ENCODE measurements around the gene GCGR. TPM values are rescaled to one million over a fixed set of nuclear protein-coding genes. Genes with fewer than 3 reads are reported as not detected.

GCGR gene
- total RNA-seq, 1 experiment from 2014 or later = not detected

DNA sequence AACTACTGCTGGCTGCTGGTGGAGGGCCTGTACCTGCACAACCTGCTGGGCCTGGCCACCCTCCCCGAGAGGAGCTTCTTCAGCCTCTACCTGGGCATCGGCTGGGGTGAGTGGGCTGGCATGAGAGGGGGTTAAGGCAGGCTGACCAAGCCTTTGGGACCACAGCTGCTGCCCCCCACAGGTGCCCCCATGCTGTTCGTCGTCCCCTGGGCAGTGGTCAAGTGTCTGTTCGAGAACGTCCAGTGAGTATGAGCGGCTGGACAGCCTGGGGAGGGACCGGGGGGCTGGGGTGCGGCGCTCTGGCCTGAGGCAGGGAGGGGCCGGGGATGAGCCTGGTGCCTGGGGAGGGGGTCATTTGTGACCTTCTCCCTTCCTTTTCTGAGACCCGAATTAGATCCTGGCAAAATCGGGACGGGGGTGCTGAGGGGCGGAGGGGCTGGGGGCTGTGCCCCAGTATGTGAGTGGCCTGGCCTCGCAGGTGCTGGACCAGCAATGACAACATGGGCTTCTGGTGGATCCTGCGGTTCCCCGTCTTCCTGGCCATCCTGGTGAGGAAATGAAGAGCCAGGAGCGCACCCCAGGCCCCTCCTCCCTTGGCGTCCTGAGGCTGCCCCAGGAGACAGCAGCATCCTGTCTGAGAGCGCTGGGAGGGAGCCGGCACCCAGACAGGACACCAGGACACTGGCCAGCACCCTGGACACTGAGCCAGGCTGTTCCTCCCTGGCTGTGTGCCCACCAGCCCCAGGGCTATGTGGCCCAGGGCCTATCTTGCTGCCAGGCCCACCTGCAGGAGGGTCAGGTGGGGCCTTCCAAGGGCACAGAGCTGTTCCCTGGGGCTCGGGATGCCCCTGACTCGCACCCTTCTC lies 8.0 kb downstream of the GCGR start:
- DNase-seq (ENCODE audit: low spot score) = peak; percentile 52

DNA sequence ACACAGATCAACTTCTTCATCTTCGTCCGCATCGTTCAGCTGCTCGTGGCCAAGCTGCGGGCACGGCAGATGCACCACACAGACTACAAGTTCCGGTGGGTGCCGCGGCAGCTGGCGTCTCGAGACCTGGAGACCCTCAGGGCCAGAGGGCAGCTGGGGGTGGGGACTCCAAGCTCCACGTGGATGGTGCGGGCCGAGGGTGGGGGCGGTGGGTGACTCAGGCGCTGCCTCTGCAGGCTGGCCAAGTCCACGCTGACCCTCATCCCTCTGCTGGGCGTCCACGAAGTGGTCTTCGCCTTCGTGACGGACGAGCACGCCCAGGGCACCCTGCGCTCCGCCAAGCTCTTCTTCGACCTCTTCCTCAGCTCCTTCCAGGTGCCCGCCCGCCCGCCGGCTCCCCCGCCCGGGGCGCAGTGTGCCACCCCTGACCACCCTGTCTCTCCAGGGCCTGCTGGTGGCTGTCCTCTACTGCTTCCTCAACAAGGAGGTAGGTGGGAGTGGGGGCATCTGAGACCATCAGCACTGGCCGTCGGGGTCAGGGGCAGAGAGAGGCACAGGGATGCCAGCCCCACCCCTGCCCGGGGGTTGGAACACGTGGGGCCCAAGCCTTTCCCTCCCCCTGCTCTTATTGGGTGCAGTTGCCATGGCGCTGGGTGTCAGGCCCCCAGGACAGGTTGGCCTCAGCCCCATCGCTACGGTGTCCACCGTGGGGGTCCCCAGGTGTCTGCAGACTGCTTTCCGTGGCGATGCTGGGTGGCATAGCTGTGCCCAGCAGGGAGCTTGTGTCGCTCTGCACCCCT lies 8.8 kb downstream of the GCGR start:
- DNase-seq (ENCODE audit: low spot score) = no peak

DNA sequence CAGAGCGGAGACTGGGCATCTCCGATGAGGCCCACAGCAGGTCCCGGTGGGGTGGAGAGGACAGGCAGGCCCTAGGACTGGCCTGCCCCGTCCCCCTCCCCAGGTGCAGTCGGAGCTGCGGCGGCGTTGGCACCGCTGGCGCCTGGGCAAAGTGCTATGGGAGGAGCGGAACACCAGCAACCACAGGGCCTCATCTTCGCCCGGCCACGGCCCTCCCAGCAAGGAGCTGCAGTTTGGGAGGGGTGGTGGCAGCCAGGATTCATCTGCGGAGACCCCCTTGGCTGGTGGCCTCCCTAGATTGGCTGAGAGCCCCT lies 9.4 kb downstream of the GCGR start:
- no peak for DNase-seq (ENCODE audit: low spot score)

DNA sequence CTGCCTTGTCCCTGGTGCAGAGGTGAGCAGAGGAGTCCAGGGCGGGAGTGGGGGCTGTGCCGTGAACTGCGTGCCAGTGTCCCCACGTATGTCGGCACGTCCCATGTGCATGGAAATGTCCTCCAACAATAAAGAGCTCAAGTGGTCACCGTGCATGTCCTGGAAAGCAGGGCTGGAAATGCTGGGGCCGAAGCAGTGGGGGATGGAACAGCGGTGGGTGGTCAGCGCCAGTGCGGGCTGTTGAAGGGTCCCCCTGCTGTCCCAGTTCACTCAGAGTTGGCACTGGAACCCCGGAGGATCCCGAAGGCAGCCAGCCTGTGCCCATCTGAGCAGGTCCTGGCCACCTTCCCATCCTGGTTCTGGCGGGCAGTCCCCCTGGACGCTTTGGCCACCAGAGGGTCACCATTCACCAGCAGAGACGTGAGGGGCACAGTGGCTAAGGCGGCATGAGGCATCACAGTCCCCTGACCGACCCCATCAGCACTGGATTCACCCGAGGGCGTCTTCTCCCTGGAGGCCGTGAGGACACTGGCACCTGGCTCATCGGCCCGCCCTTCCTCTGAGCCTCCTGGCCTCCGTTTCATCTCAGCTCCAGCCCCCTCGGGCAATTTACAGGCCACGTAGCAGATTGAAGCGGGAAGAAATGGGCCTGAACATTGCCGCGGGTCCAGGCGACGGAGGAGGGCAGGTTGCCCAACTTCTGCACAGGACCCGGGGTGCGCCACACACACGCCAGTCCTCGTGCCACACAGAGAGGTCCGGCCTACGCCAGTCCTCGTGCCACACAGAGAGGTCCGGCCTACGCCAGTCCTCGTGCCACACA lies 10.1 kb downstream of the GCGR start:
- DNase-seq (ENCODE audit: low spot score) = no peak

DNA sequence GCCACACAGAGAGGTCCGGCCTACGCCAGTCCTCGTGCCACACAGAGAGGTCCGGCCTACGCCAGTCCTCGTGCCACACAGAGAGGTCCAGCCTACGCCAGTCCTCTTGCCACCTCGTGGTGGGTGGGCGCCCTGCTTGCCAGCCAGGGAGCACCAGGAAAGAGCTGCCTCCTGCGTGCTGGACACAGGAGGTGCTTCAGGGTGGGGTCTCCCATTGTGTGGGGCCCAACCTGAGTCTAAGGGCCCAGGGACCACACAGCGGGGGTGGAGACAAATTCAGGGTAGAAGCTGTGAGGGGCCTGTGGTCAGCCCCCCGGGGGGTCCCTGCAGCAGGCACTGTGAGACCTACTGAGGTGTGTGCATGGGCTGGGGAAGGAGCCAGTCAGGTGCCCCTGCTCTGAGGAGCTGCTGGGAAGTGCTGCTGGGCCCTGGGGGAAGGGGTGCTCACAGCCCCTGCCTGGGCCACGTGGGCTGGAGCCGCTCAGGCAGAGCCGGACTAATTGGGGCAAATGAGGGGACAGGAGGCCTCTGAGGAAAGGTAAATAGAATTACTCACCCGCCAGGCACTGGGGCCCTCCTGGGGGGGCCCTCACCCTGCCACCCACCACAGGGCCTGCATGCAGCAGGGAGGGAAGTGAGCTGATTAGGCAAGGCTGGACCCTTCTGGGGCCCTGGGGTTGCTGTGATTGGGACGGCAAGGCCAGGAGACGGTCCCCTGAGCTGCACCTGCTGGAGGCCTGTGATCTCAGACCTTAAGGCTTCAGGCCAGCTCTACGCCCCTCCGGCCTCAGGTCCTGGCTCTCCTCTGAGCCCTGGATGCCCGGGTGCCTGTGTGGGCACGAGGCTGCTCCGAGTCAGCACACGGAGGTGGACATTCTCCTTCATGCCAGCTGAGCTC lies 11.0 kb downstream of the GCGR start:
- peak; percentile 35 for DNase-seq (ENCODE audit: low spot score)

DNA sequence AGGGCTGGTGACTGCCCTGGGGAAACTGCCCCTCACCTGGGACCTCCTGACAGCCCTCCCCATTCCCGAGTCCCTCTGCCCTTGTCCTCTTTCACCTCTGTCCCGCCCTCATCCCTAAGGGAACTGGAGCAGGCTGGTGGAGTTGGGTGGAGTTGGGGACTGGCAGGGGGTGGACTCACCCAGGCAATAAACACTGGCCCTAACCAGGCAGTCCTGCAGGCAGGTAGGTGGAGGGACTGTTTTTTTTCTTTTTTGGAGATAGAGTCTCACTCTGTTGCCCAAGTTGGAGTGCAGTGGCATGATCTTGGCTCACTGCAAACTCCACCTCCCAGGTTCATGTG lies 11.7 kb downstream of the GCGR start:
- no peak for DNase-seq (ENCODE audit: low spot score)

DNA sequence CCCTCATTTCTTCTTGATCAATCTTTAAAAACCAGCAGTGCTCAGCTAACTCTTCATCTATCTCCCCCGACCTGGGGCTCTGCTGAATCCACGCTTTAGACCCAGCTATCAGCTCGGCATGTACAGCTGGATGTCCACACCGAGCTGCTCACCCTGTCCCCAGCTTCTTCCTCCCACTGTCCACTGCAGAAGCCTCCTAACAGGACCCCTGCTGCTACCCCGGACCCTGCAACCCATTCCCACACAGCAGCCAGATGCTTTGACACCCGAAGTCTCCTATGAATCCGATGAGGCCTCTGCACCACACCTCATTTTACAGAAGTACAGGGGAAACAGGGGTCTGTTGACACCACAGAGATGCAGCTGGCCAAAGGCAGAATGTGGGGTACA lies 13.8 kb downstream of the GCGR start:
- no peak for DNase-seq (ENCODE audit: low spot score)

DNA sequence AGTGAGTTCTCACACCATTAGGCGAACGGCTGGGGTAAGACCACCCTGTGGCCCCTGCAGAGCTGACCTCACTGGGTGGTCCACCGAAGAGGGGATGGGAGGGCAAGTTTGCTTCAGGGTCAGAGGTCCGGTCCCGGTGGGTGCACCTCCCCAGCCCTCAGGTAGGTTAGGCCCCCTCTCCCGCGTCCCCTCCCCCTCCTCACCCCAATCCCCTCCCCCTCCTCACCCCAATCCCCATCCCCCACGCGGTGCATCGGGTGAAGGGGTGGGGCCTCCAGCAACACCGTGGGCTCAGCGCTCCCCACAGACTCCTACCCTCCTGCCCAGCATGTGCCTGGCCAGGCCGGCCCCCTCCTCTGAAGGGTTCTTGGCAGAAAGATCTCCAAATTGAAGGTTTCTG lies 15.8 kb downstream of the GCGR start:
- DNase-seq (ENCODE audit: low spot score) = no peak

DNA sequence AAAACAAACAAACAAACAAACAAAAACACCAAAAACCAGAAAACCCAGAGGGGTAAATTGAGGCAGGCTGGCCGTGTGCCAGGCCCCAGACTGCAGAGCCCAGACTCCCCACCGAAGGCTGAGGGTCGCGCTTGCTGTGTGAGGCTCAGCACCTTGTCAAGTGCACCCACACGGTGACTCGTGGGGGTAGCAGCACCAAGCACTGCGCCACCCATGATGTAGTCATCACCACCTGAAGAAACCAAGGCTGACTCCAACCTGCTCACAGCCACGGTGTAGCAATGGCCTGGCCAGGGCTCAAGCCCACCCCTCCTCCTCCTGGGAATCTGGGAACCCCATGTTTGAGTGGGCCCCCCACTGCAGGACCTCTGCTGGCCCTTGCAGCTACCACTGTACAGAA lies 17.2 kb downstream of the GCGR start:
- DNase-seq (ENCODE audit: low spot score) = no peak

DNA sequence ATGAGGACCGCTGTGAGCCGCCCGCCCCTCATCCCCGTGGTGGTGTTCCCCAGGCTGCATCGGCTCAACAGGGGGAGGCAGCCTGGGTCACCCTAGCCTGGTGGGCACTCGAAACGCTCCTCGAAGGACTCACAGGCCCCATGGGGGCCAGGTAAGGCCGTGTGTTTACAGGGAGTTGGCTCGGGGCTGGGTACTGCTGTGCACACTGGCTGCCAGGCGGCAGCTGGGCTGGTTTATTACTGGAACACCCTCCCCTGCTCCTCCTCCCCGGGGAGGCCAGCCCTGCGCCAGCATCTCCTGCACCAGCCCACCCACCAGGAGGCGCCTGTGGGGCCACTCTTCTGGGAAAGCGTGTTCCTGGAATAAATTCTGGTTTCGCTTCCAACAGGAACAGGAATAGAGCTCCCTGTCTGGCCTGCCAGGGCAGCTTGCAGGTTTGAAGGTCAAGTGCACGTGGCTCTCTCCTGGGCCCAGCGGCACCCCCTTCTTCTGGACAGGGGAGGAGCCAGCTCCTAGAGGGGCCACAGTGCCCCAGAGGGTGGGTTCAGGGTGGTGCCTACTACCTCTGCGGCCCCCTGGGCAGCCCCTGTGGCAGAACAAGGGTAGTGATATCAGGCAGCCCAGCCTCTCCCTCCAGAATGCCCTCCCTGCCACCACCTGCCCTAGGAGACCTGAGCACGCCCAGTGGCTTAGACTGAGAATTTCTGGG lies 17.8 kb downstream of the GCGR start:
- peak; percentile 83 for DNase-seq (ENCODE audit: low spot score)

DNA sequence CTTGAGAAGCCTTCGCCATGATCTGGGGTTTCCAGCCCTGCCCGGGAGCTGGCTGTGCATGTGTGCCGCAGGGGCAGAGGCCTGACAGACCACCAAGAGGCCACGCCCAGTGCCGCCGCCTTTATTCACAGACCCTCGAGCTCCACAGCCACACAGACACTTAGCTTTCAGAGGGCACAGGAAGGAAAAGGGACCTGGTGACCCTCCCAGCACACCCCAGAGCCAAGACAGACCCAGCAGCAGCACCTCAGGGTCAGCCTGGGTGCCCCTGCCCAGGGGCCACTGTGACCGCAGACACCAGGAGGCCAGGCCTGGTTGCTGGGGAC lies 18.3 kb downstream of the GCGR start:
- no peak for DNase-seq (ENCODE audit: low spot score)

DNA sequence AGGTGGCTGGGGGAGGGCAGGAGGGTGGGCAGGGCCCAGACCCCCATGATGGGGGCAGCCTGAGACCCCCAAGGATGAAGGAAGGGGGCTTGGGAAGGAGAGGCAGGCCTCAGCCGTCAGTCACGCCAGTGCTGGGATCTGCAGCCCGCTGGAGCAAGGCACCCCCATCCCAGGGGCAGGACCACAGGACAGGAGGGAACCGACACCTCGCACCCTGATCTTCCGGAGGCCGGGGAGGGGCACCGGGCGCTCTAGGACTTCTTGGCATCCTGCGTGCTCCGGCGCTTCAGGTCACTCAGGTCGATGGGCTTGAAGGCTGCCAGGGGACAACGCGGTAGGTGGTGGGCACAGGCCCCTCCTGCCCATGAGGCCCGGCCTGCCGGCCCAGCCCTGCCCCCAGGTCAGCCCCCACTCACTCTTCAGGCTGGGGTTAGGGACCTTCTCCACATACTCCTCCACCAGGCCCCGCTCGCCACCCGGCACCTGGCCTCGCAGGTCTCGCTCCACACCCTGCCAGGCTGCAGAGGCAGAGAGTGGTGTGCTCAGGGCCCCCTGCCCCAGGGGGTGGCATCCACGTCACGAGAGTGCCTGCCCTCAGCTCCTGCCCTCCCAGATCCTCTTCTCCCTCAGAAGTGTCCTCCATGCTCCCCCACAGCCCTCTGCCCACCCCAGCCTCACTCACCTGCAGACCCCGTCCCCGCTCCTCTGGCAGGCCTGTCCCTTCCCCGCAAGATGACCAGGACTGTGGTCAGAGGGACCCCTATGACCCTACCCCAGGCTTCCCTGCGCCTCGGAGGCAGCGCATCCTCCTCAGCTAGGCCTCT lies 19.3 kb downstream of the GCGR start:
- no peak for DNase-seq (ENCODE audit: low spot score)

DNA sequence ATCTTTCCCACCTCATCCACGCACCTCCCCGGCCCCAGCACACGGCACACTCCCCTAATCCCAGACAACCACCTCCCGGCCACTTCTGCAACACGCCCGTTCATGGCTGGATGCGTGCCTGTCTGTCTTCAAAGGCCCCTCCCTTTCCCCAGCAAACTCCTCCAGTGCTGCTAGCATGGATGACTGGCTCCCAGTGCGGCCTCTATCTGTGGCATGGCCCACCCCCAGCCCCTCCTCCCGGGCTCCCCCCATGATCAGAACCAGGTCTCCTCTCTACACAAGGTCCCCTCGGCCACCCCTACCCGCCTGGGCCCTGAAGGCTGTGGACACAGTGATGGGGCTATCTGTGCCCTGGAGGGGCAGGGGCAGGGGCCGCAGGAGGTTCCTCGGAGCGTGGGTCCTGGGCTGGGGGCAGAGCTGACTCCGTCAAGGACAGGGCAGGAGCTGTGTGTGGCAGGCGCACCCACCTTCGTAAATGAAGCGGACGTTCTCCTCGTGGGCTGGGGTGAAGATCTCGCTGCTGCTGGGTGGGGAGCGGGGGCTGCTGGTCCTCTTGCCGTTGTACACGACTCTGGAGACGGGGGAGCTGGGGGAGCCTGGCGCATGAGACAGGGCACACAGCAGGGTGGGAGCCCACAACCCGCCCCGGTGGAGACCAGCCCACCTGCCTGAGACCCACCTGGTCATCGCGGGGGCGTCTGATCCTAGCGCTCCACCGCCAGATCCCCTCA lies 20.0 kb downstream of the GCGR start:
- DNase-seq (ENCODE audit: low spot score) = no peak

DNA sequence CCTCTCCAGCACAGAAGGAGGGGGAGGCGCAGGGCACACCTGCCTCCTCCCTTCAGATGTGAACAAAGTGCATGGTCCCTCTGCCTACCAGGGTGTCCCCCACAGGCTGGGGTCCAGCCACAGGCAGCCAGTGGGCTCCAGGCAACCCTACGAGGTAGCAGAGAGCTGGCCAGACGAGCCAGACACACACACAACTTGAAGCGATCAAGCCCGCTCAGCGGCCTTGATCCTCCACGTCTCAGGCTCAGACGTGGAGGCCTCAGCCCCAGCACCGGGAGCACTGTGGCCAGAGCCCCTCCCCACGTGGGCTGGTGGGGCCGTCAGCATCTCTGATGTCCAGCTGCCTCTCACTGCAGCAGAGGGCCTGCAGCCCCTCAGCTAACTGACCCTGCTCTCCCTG lies 20.6 kb downstream of the GCGR start:
- no peak for DNase-seq (ENCODE audit: low spot score)

DNA sequence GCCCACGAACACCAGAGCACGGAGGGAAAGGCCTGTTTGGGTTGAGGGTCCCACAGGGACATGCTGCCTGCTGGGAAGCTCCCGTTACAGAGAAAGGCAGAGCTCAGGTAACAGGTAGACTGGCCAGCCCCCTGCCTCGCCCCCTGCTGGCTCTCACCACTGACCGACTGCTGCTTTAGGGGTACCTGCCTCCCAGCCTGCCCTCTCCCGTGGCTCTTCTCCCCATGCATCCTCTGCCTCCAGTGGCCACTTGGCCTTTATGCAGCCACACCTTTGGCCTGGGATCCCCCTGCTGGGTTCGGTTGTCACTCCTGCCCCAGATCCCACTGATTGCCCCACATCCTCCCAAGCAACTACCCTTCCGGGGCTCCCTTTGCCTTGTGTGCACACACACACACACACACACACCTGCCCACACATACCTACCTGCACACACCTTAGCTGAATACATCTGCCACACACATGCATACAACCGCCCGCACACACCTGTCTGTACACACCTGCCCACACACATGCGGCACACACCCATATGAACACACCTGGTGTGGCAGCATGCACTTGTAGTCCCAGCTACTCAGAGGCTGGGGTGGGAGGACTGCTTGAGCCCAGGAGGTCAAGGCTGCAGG lies 22.0 kb downstream of the GCGR start:
- no peak for DNase-seq (ENCODE audit: low spot score)

DNA sequence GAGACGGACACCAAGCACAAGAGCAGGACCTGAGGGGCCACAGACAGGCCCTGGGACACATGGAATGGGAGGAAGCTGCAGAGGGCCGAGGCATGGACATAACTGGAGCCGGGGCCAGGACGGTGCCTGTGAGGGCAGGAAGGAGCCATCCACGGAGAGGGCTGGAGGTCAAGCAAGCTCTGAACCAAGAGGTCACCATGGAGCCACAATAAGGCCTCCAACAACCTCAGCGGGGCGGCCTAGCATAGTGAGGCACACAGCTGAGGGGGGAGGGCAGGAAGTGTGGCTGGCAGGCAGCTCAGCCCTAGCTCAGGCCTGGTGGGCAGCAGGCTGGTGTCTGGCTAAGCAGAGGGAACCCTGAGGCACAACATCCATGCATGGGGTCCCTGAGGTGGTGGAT lies 24.7 kb downstream of the GCGR start:
- DNase-seq (ENCODE audit: low spot score) = no peak

DNA sequence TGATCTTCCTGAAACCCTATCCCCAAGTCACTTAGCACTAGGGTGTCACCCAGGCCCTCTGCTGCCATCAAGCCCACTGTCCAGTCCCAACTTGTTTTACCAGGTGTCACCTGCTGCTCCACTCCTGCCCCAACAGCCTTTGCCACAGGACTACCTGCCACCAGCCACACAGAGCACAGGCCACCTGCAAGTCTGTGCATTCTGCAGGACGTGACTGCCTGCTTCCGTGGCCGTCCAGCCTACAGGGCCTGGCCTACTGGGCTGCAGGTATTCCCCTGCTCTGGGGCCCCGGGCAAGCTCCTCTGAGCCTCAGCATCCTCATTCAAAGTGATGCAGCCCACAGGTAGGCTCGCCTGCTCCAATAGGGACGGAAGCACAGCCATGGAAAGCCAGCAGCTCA lies 25.9 kb downstream of the GCGR start:
- no peak for DNase-seq (ENCODE audit: low spot score)

DNA sequence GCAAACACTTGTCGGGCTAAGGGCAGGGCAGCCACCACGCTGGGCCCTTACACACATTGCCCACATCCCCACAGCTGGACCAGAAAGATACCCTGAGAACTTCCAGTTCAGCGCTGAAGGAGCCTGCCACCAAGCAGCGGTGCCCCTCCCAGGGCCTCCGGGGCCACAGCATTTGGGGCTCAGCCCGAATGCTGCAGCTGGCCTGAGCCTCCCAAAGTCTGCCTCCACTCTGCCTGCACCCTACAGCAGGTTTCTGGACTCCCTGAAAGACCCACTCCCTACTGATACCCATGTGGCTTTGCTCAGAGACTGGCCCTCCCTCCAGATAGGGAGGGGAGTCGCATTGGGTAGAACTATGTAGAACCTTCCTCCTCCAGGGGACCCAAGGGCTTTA lies 27.6 kb downstream of the GCGR start:
- DNase-seq (ENCODE audit: low spot score) = no peak
